CD4-positive, CD25-positive, alpha-beta regulatory T cell (primary cell): ENCODE results near the gene YEATS4. TPM values are rescaled to one million over a fixed set of nuclear protein-coding genes. Genes with fewer than 3 reads are reported as not detected.
"Not testable (repeated sequence)": the region's sequence is repeated elsewhere in the genome, so short reads cannot be mapped to it uniquely, and the experiment has no call there.

Experiments
- ATAC-seq, 2 donors: fragments of 150-1000 bp; cut with Tn5 transposase; one replicate each; pipeline ENCODE4 v1.10.0; 2021; ENCODE audit warnings: low read depth in 2 of 2, moderate number of reproducible peaks in 2 of 2, moderate library complexity in 1 of 2
- DNase-seq, 3 donors: peaks; one replicate each; pipeline versions ENCODE4 v3.0.0 to v3.0.0-alpha.2; 2012 to 2022; ENCODE audit warnings: mixed read lengths in 1 of 3
- H3K27ac ChIP-seq: one replicate; pipeline ENCODE4 v1.7.0; 2013; ENCODE audit warnings: mild to moderate bottlenecking, low read length; ENCODE audit not compliant: insufficient read depth, poor library complexity, severe bottlenecking
- H3K27me3 ChIP-seq: one replicate; pipeline ENCODE4 v1.7.0; 2013; ENCODE audit warnings: low read length; ENCODE audit not compliant: control insufficient read depth, insufficient read depth
- H3K36me3 ChIP-seq: one replicate; pipeline ENCODE4 v1.7.0; 2013; ENCODE audit warnings: mild to moderate bottlenecking, low read length, moderate library complexity; ENCODE audit not compliant: control insufficient read depth, insufficient read depth
- H3K4me1 ChIP-seq: 2 replicates; pipeline ENCODE4 v1.7.0; 2013; ENCODE audit warnings: mild to moderate bottlenecking, low read length; ENCODE audit not compliant: insufficient read depth, control insufficient read depth, poor library complexity, severe bottlenecking
- H3K4me3 ChIP-seq: one replicate; pipeline ENCODE4 v1.7.0; 2013; ENCODE audit warnings: low read depth, mild to moderate bottlenecking, low read length, moderate library complexity
- H3K9me3 ChIP-seq, 2 experiments: 1 replicate in 1 of 2; 2 replicates in 1 of 2; pipeline ENCODE4 v1.7.0; 2013; ENCODE audit warnings: low read length in 2 of 2, mild to moderate bottlenecking in 1 of 2, moderate library complexity in 1 of 2; ENCODE audit not compliant: control insufficient read depth in 2 of 2
- H3K27ac Mint-ChIP-seq, 3 donors: one replicate each; pipeline ENCODE4 v1.8.0; 2020 to 2022; ENCODE audit warnings: mild to moderate bottlenecking in 3 of 3, mixed read lengths in 3 of 3, moderate library complexity in 2 of 3
- H3K27me3 Mint-ChIP-seq: one replicate; pipeline ENCODE4 v1.8.0; 2022; ENCODE audit warnings: mild to moderate bottlenecking, mixed read lengths
- H3K36me3 Mint-ChIP-seq: one replicate; pipeline ENCODE4 v1.8.0; 2020; ENCODE audit warnings: mixed read lengths
- H3K4me1 Mint-ChIP-seq, 4 donors: one replicate each; pipeline ENCODE4 v1.8.0; 2020 to 2022; ENCODE audit warnings: mixed read lengths in 4 of 4, mild to moderate bottlenecking in 1 of 4
- H3K4me3 Mint-ChIP-seq, 4 donors: one replicate each; pipeline ENCODE4 v1.8.0; 2020 to 2022; ENCODE audit warnings: mild to moderate bottlenecking in 4 of 4, mixed read lengths in 4 of 4, moderate library complexity in 3 of 4
- H3K9me3 Mint-ChIP-seq, 7 donors: one replicate each; pipeline ENCODE4 v1.8.0; 2020 to 2022; ENCODE audit warnings: mixed read lengths in 7 of 7, mild to moderate bottlenecking in 3 of 7, moderate library complexity in 2 of 7
- polyA plus RNA-seq, 4 donors: library from polyadenylated mRNA; unstranded; fragments of 300-500 nt; fragmentation: Illumina TruSeq; gene quantifications; one replicate each; pipeline ENCODE4 v1.2.3, GENCODE V29; 2021
- total RNA-seq: library from RNA; stranded (reverse); gene quantifications from one replicate; pipeline ENCODE4 v1.2.3, GENCODE V29; 2022

The YEATS4 gene
- total RNA-seq (32.6 TPM), polyA plus RNA-seq (10 to 100 TPM; 47.9 to 75.7 (median 53.2) TPM)

GRCh38 chr12:69359531-69360347 is at the start of gene YEATS4:
Gene YEATS4 (plus strand): TSS chr12:69359743. CDS start chr12:69359973, 230 bp downstream.
- Histone ChIP-seq H3K36me3 (peaks cover 6% of the 10 kb centered on the region), H3K27ac (peak within 1 kb of the TSS; percentile 98), H3K4me1 (peaks cover 30% of the 10 kb centered on the region), H3K4me3 (peak within 1 kb of the TSS; percentile 98), H3K27me3 (peaks cover 3% of the 10 kb centered on the region), H3K9me3 (no peaks in the 10 kb centered on the region)
- Mint-ChIP-seq H3K36me3 (peaks cover 6% of the 10 kb centered on the region), H3K9me3 (no peaks in the 10 kb centered on the region), H3K27ac (peak within 1 kb of the TSS; percentile 88 to 94 (median 90)), H3K27me3 (peaks cover 4% of the 10 kb centered on the region), H3K4me3 (peak within 1 kb of the TSS; percentile 82 to 95 (median 92)), H3K4me1 (peaks cover 19 to 39% (median 28%) of the 10 kb centered on the region in 4 donors)
- ATAC-seq, result peak; percentile 81 to 83
- DNase-seq, result peak; percentile 79 to 94 (median 87)

GRCh38 chr12:69313209-69313608 is 46.3 kb upstream of the YEATS4 start:
- DNase-seq (no peak), ATAC-seq (no peak)
- Histone ChIP-seq H3K4me3 (no peak overlapping the region), H3K36me3 (no peaks in the 10 kb centered on the region), H3K4me1 (no peaks in the 10 kb centered on the region), H3K27ac (no peak overlapping the region), H3K27me3 (no peaks in the 10 kb centered on the region), H3K9me3 (no peaks in the 10 kb centered on the region)
- Mint-ChIP-seq H3K27ac (no peak overlapping the region), H3K4me1 (no peaks in the 10 kb centered on the region), H3K36me3 (no peaks in the 10 kb centered on the region), H3K27me3 (peaks cover 4% of the 10 kb centered on the region), H3K4me3 (no peak overlapping the region), H3K9me3 (peaks cover 0 to 6% (median 4%) of the 10 kb centered on the region in 7 donors)

- Mint-ChIP-seq H3K27ac (peak overlapping the region in 1 of 3 donors; percentile 47), H3K9me3 (peaks cover 0 to 10% (median 3%) of the 10 kb centered on the region in 7 donors), H3K27me3 (peaks cover 14% of the 10 kb centered on the region)
- not testable (repeated sequence) for H3K4me3 Mint-ChIP-seq, H3K27me3 ChIP-seq, H3K4me1 ChIP-seq, H3K36me3 ChIP-seq, H3K36me3 Mint-ChIP-seq, H3K27ac ChIP-seq, ATAC-seq, H3K4me3 ChIP-seq, DNase-seq, H3K9me3 ChIP-seq, H3K4me1 Mint-ChIP-seq
Measured at GRCh38 chr12:69316784-69317183, 42.8 kb upstream of the YEATS4 start.

DNA sequence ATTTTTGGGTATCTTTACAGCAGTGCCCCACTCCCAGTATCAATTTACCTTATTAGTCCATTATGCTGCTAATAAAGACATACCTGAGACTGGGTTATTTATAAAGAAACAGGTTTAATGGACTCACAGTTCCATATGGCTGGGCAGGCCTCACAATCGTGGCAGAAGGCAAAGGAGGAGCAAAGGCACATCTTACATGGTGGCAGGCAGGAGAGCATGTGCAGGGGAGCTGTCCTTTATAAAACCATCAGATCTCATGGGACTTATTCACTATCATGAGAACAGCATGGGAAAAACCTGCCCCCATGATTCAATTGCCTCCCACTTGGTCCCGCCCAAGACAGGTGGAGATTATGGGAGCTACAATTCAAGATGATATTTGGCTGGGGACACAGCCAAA is 42.3 kb upstream of the YEATS4 start:
- H3K9me3 Mint-ChIP-seq, result peaks cover 0 to 10% (median 3%) of the 10 kb centered on the region in 7 donors
- H3K4me3 ChIP-seq, H3K9me3 ChIP-seq, H3K36me3 ChIP-seq, H3K4me1 Mint-ChIP-seq, DNase-seq, H3K4me3 Mint-ChIP-seq, H3K27ac Mint-ChIP-seq, H3K27me3 ChIP-seq, H3K36me3 Mint-ChIP-seq, H3K27ac ChIP-seq, H3K4me1 ChIP-seq, ATAC-seq: not testable (repeated sequence)
- H3K27me3 Mint-ChIP-seq, result peaks cover 14% of the 10 kb centered on the region

- H3K36me3 ChIP-seq, result no peaks in the 10 kb centered on the region
- H3K4me3 ChIP-seq, result no peak overlapping the region
- no peak overlapping the region for H3K27ac ChIP-seq
- H3K27me3 ChIP-seq, result peaks cover 9% of the 10 kb centered on the region
- Mint-ChIP-seq H3K9me3 (peaks cover 0 to 10% (median 4%) of the 10 kb centered on the region in 7 donors), H3K4me1 (no peaks in the 10 kb centered on the region), H3K27ac (no peak overlapping the region), H3K4me3 (peak overlapping the region in 1 of 4 donors; percentile 9), H3K36me3 (no peaks in the 10 kb centered on the region), H3K27me3 (peaks cover 14% of the 10 kb centered on the region)
- H3K9me3 ChIP-seq, result no peaks in the 10 kb centered on the region
- no peak for ATAC-seq
- H3K4me1 ChIP-seq, result no peaks in the 10 kb centered on the region
- DNase-seq, result no peak
Measured at GRCh38 chr12:69318225-69318624, 41.3 kb upstream of the YEATS4 start.

DNA sequence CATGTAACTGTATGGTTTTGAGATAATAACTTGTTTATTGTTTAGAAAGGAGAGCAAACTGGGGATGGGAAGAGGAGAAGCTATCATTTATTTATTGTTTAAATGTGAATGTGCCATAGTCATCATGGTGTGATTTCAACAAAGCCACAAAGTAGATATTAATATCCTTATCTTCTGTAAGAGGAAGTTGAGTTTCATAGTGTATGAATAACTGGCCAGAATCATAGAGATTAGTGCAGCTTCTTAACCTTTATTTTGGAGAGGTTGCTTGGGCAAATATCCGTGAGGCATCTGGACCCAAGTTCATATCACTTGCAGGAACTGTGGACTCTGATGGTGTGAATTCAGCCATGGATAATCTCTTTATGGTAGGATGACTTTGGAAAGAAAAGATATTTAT is 38.2 kb upstream of the YEATS4 start:
- ATAC-seq, result no peak
- H3K4me1 Mint-ChIP-seq, result peaks cover 0 to 7% (median 4%) of the 10 kb centered on the region in 4 donors
- Histone ChIP-seq H3K27ac (no peak overlapping the region), H3K36me3 (no peaks in the 10 kb centered on the region), H3K4me3 (no peak overlapping the region), H3K4me1 (no peaks in the 10 kb centered on the region), H3K27me3 (peaks cover 9% of the 10 kb centered on the region), H3K9me3 (no peaks in the 10 kb centered on the region)
- no peaks in the 10 kb centered on the region for H3K36me3 Mint-ChIP-seq
- H3K27ac Mint-ChIP-seq, result peak overlapping the region in 1 of 3 donors; percentile 60
- no peak for DNase-seq
- H3K4me3 Mint-ChIP-seq, result no peak overlapping the region
- peaks cover 0 to 10% (median 2%) of the 10 kb centered on the region in 7 donors for H3K9me3 Mint-ChIP-seq
- peaks cover 18% of the 10 kb centered on the region for H3K27me3 Mint-ChIP-seq

DNA sequence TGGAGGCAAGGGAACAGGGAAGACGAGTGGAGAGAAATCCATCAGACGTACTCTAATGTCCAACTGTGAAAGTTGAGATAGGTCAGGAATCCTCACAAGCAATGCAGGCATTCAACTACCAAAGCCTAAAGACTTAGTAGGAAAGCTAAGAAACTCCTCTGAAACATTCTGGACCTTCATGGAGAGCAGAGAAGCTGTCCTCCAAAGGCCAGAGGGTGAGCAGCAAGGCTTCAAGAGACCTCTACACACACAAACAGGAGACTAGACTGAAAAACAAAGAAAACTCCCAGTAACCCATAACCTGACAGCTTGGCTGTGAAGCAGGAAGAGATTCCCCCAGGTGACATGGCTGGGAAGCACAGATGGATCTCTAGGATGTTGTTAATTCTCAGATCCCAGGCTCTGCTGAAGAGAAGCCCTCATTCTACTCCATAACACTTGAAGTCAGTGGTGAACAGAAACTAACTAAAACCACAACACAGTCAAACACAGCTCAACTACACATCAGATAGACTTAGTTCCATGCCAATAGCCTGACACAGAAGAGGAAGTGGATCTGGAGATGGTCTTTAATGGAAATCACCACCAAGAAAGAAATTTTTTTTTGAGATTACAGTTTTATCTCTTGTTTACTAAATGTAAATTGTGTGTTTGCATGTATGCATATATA is 34.6 kb upstream of the YEATS4 start:
- Mint-ChIP-seq H3K36me3 (peaks cover 9% of the 10 kb centered on the region), H3K4me3 (peak overlapping the region in 1 of 4 donors; percentile 13), H3K27ac (no peak overlapping the region), H3K9me3 (peaks cover 0 to 2% (median 0%) of the 10 kb centered on the region in 7 donors), H3K4me1 (peaks cover 12 to 28% (median 17%) of the 10 kb centered on the region in 4 donors), H3K27me3 (peaks cover 18% of the 10 kb centered on the region)
- Histone ChIP-seq H3K27me3 (peaks cover 9% of the 10 kb centered on the region), H3K9me3 (no peaks in the 10 kb centered on the region), H3K4me1 (peaks cover 11% of the 10 kb centered on the region), H3K4me3 (no peak overlapping the region), H3K36me3 (no peaks in the 10 kb centered on the region), H3K27ac (no peak overlapping the region)
- ATAC-seq (peak; percentile 35), DNase-seq (peak in 1 of 3 donors; percentile 42)
